ENCODE results near the gene PHACTR3. TPM values are rescaled to one million over a fixed set of nuclear protein-coding genes. Genes with fewer than 3 reads are reported as not detected.

The PHACTR3 gene
- total and polyA plus RNA-seq, 2 of the 8 experiments (the other 6 are each of a cell fraction or from before 2014, with no cell fraction given), result 0.05 to 0.13 TPM

- H3K27me3 ChIP-seq (replicated peaks in 1 of 4; ENCODE audit: control insufficient read depth in 3 of 4, extremely low read depth in 1 of 4, insufficient read depth in 3 of 4, low read length in 3 of 4), result no peaks in the 10 kb centered on the region; a peak in 1 of 7 replicates
- H3K18ac ChIP-seq (ENCODE audit: extremely low read depth, low read length), result no peak overlapping the region
- no peak overlapping the region for H3K4me2 ChIP-seq (ENCODE audit: insufficient read depth in 1 of 2, low read depth in 2 of 2, low read length in 2 of 2)
- H2AFZ ChIP-seq (ENCODE audit: low read length), result no peak overlapping the region
- no peaks in the 10 kb centered on the region for H3K23me2 ChIP-seq (ENCODE audit: low read depth, low read length)
- no peak overlapping the region for H3K14ac ChIP-seq (ENCODE audit: insufficient read length)
- no peaks in the 10 kb centered on the region for H4K20me1 ChIP-seq (replicated peaks in 1 of 2; ENCODE audit: control insufficient read depth in 1 of 2, insufficient read depth in 2 of 2, low read length in 2 of 2)
- H3K4ac ChIP-seq (replicated peaks; ENCODE audit: insufficient read length, low read depth, low read length), result no peak overlapping the region
- H2AK5ac ChIP-seq (ENCODE audit: low read depth, low read length), result no peak overlapping the region
- ChIA-PET POLR2A (ENCODE audit: partially characterized antibody) (no interaction called here), CTCF (ENCODE audit: partially characterized antibody) (interaction anchor here (0.8 kb wide), 1 partner anchor 14 kb away, joined by 3 read pairs; no protein-coding TSS in a partner anchor)
- H4K8ac ChIP-seq (ENCODE audit: extremely low read depth, insufficient read depth, low read length), result no peak overlapping the region
- H3K27ac ChIP-seq (ENCODE audit: low read depth, low read length), result no peak overlapping the region
- H2BK120ac ChIP-seq (replicated peaks; ENCODE audit: low read depth, low read length), result no peak overlapping the region
- no peak overlapping the region for H2BK12ac ChIP-seq (ENCODE audit: low read depth, low read length)
- WGBS, 2 experiments (ENCODE audit: extremely low coverage in 1 of 2, insufficient coverage in 1 of 2, insufficient read length in 1 of 2, insufficient replicate concordance in 2 of 2, low coverage in 1 of 2, low lambda C conversion rate in 2 of 2, missing lambda C conversion rate in 1 of 2), result 87% methylated on average over 12 of the region's 12 CpGs; no CpG with 5 or more reads in 1 of the 2 experiments
- H3K4me1 ChIP-seq (replicated peaks in 1 of 4; ENCODE audit: control insufficient read depth in 3 of 4, insufficient read depth in 4 of 4, low read length in 3 of 4), result no peaks in the 10 kb centered on the region
- H3K4me3 ChIP-seq (ENCODE audit: extremely low read depth in 1 of 4, insufficient read depth in 2 of 4, low read depth in 3 of 4, low read length in 4 of 4), result no peak overlapping the region
- peaks cover 81 to 97% of the 10 kb centered on the region in 2 experiments for H3K9me3 ChIP-seq (ENCODE audit: insufficient read depth in 2 of 2, low read depth in 1 of 2, low read length in 1 of 2)
- H3K23ac ChIP-seq (ENCODE audit: insufficient read length), result no peak overlapping the region
- H4K91ac ChIP-seq (replicated peaks; ENCODE audit: insufficient read length, low read length), result no peak overlapping the region
- H2BK20ac ChIP-seq (ENCODE audit: low read length), result no peak overlapping the region
- no peak overlapping the region for H3K9ac ChIP-seq (replicated peaks in 1 of 4; ENCODE audit: extremely low read depth in 1 of 4, low read depth in 3 of 4, low read length in 3 of 4)
- DNase-seq (ENCODE audit: low read depth in 1 of 2, low spot score in 2 of 2), result no peak
- no peaks in the 10 kb centered on the region for H3K79me1 ChIP-seq (ENCODE audit: low read depth, low read length)
- no peak overlapping the region for H3K56ac ChIP-seq (replicated peaks; ENCODE audit: insufficient read length, low read depth, low read length)
- no peaks in the 10 kb centered on the region for H3K79me2 ChIP-seq (ENCODE audit: control insufficient read depth in 1 of 2, insufficient read depth in 2 of 2, low read length in 2 of 2)
- no peaks in the 10 kb centered on the region for H3K36me3 ChIP-seq (ENCODE audit: control insufficient read depth in 2 of 4, insufficient read depth in 4 of 4, low read length in 3 of 4)
- H2BK5ac ChIP-seq (ENCODE audit: low read depth, low read length), result no peak overlapping the region
- no peak for FAIRE-seq
- H4K5ac ChIP-seq (ENCODE audit: insufficient read length, low read depth, low read length), result no peak overlapping the region
- H2BK15ac ChIP-seq (ENCODE audit: low read length), result no peak overlapping the region
- TF ChIP-seq YY1 (IDR thresholded peaks at IDR 0.05; ENCODE audit: low read depth, low read length) (no peak), CREB1 (IDR thresholded peaks at IDR 0.05) (no peak), RXRA (IDR thresholded peaks at IDR 0.05; ENCODE audit: insufficient read depth, low read depth, low read length) (no peak), SAP30 (IDR thresholded peaks at IDR 0.05; ENCODE audit: insufficient read depth, insufficient replicate concordance, low read length) (no peak), CHD2 (IDR thresholded peaks at IDR 0.05; ENCODE audit: low read length) (no peak), MAFK (IDR thresholded peaks at IDR 0.05; ENCODE audit: low read depth, low read length) (no peak), TEAD4 (IDR thresholded peaks at IDR 0.05; ENCODE audit: low read depth, low read length) (no peak), JUND (IDR thresholded peaks at IDR 0.05; ENCODE audit: low read length) (no peak), POU5F1 (IDR thresholded peaks at IDR 0.05; ENCODE audit: low read depth, low read length) (no peak), POLR2A (IDR thresholded peaks at IDR 0.05; ENCODE audit: control extremely low read depth in 1 of 2, low read depth in 2 of 2, low read length in 2 of 2) (no peak), SUZ12 (IDR thresholded peaks at IDR 0.05; ENCODE audit: low read length) (no peak), BACH1 (IDR thresholded peaks at IDR 0.05; ENCODE audit: low read length) (no peak), SIX5 (IDR thresholded peaks at IDR 0.05; ENCODE audit: low read depth, low read length) (no peak), CBX5 (IDR thresholded peaks at IDR 0.05; ENCODE audit: low read depth, low read length) (no peak)
- TF ChIP-seq, protein P1, sequence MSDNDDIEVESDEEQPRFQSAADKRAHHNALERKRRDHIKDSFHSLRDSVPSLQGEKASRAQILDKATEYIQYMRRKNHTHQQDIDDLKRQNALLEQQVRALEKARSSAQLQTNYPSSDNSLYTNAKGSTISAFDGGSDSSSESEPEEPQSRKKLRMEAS (IDR thresholded peaks at IDR 0.05), result no peak
- TF ChIP-seq, protein P2, sequence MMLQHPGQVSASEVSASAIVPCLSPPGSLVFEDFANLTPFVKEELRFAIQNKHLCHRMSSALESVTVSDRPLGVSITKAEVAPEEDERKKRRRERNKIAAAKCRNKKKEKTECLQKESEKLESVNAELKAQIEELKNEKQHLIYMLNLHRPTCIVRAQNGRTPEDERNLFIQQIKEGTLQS (IDR thresholded peaks at IDR 0.05; ENCODE audit: insufficient read depth, low read depth, low read length), result no peak
Measured at GRCh38 chr20:59749301-59749700, 145.0 kb downstream of the PHACTR3 start.
